LNCAP (cell line): ENCODE results near the gene SELENOT.

Source experiments
- CTCF ChIP-seq: fragments of 450-650 bp; IDR thresholded peaks from 2 replicates; pipeline ENCODE4 v1.5.1; 2017; ENCODE audit warnings: mild to moderate bottlenecking

The SELENOT gene

GRCh38 chr3:150603153-150603979 is at the start of gene SELENOT:
SELENOT (plus strand) TSS chr3:150603321; CDS start chr3:150603363, 42 bp downstream.
- no peak; the same call in 1 of the 2 replicates for TF ChIP-seq CTCF

DNA sequence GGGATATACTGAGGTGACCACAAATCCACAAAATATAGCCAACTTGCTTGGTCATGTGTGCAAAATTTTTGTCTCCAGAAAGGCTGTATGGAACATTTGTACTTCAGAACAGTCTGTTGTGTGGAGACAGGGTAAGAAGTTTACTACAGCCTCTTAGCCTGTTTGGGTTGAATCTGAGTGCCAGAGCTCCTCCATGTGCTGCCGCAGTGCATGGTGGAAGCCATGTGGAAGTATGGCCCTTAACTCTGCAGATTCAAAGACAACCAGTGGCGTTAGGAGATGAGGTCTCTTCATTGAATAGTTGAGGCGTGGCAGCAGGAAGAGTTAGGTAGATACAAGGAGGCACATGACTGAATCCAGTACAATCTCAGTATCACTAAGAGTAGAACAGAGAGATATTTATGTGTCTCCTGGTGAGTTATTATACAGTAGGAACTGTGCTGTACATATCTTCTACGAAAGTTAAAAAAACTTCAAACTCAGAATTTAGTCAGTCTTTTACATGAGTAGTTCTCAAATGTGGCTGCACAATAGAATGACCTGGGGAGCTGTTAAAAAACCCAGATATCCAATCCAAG is 47.2 kb upstream of the SELENOT start:
- TF ChIP-seq CTCF, result no peak

GRCh38 chr3:150556792-150557191 is 46.3 kb upstream of the SELENOT start:
- TF ChIP-seq CTCF, result no peak

DNA sequence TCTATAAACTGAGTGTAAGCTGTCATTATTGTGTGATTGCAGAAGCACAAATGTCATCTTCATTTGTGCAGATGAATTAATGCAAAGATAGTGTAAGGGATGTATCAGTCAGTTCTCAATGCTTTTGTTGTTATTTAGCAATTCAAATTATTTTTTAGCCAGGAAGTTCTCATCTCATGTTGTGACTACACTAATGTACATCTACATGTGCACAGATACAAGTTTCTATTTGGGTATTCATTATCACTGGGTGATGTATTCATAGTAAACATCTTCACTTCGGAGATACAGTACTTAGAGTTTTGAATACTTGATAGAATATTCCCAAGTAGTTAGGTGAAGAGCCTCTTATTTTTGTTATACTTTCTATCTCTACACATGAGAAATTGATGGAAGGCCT is 45.4 kb upstream of the SELENOT start:
- no peak for TF ChIP-seq CTCF

DNA sequence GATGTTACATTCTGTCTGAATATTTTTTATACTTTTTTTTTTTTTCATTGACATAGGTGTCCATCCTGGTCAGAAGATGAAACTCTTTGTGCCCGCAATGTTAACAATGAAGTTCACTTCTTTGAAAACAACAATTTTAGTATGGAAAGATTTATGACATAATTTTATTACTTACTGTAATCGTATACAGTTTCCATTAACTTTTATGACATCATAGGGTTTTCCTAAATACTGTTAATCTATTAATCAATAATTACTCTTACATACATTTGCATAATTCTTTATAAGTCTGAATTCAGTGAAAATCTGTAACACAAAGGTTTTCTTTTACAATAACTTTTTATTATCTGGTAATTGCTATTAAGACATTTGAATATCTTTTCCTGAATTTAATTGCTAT is 38.9 kb upstream of the SELENOT start:
- no peak for TF ChIP-seq CTCF

- TF ChIP-seq CTCF, result no peak
These were observed 35.8 kb upstream of the SELENOT start for GRCh38 chr3:150567328-150567727.

DNA sequence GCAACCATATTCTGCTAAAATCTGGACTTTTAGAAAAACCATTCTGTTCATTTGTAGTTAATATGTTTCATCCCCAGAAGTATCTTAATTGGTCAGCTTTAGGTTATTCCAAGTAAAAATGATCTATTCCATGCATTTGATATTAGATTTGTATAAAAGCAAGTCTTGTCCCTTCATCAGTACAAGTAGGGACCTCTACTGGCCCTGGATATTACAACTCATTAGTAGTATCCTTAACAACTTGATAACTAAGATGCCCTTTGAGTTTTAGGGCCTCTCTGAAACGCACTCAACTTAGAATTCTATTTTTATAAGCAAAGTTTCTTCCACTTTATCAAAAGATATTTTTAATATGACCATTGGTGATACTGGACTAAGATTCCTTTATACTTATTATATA is 25.3 kb upstream of the SELENOT start:
- no peak; the same call in 1 of the 2 replicates for TF ChIP-seq CTCF
